NCI-H1092 (cell line): Measurements from ENCODE around the gene NR1H2.

ENCODE experiments used
- DNase-seq: peaks from one replicate; lab custom pipeline; 2025; lab: John Stamatoyannopoulos, UW

Gene NR1H2

GRCh38 chr19:50402544-50403301, 26.5 kb downstream of the NR1H2 start:
- DNase-seq = no peak

GRCh38 chr19:50406156-50406820, 30.0 kb downstream of the NR1H2 start:
- no peak for DNase-seq

- DNase-seq = no peak
Observed at GRCh38 chr19:50406829-50407228, 30.6 kb downstream of the NR1H2 start.

- no peak for DNase-seq
Observed at GRCh38 chr19:50409347-50409746, 33.1 kb downstream of the NR1H2 start.

- DNase-seq = no peak
Observed at GRCh38 chr19:50410109-50410508, 33.9 kb downstream of the NR1H2 start.

GRCh38 chr19:50412419-50412818, 36.2 kb downstream of the NR1H2 start:
- no peak for DNase-seq

- DNase-seq = no peak
Observed at GRCh38 chr19:50413096-50413495, 36.8 kb downstream of the NR1H2 start.

- DNase-seq = no peak
Observed at GRCh38 chr19:50413531-50413930, 37.3 kb downstream of the NR1H2 start.

- DNase-seq = no peak
Observed at GRCh38 chr19:50414864-50415660, 38.8 kb downstream of the NR1H2 start.

GRCh38 chr19:50415661-50416033, 39.4 kb downstream of the NR1H2 start:
- DNase-seq = no peak

- DNase-seq = no peak
Observed at GRCh38 chr19:50416034-50416977, 40.0 kb downstream of the NR1H2 start.

GRCh38 chr19:50417111-50418081, 41.1 kb downstream of the NR1H2 start:
- DNase-seq = no peak

GRCh38 chr19:50418176-50419021, 42.1 kb downstream of the NR1H2 start, which contains the start of gene SPIB:
Gene SPIB, plus strand, starts transcription at chr19:50418938. Its CDS starts 25 bp downstream, at chr19:50418963.
- no peak for DNase-seq

- DNase-seq = no peak
Observed at GRCh38 chr19:50419022-50419579, 42.8 kb downstream of the NR1H2 start.

- DNase-seq = no peak
Observed at GRCh38 chr19:50419580-50420035, 43.4 kb downstream of the NR1H2 start.

- no peak for DNase-seq
Observed at GRCh38 chr19:50420127-50420526, 43.9 kb downstream of the NR1H2 start.

GRCh38 chr19:50420808-50421207, 44.6 kb downstream of the NR1H2 start:
- no peak for DNase-seq

GRCh38 chr19:50422397-50423278, 46.4 kb downstream of the NR1H2 start:
- no peak for DNase-seq
